HUES48 (cell line): ENCODE measurements around the gene CALML6.

Experiments used
- H3K27ac ChIP-seq: one replicate; pipeline ENCODE4 v1.7.0; 2013; ENCODE audit warnings: low read depth, low read length, inconsistent platforms
- H3K27me3 ChIP-seq: 2 replicates; pipeline ENCODE4 v1.6.1; 2013; ENCODE audit warnings: mild to moderate bottlenecking, low read length; ENCODE audit not compliant: control insufficient read depth, insufficient read depth
- H3K36me3 ChIP-seq: 2 replicates; pipeline ENCODE4 v1.6.1; 2013; ENCODE audit warnings: low read length; ENCODE audit not compliant: control insufficient read depth, insufficient read depth
- H3K4me1 ChIP-seq: 2 replicates; pipeline ENCODE4 v1.6.1; 2013; ENCODE audit warnings: mild to moderate bottlenecking, low read length; ENCODE audit not compliant: control insufficient read depth, insufficient read depth
- H3K4me3 ChIP-seq: 2 replicates; pipeline ENCODE4 v1.5.1; 2013; ENCODE audit warnings: mild to moderate bottlenecking, low read depth, low read length
- H3K9ac ChIP-seq: 2 replicates; pipeline ENCODE4 v1.6.1; 2013; ENCODE audit warnings: mild to moderate bottlenecking, low read depth, low read length, moderate library complexity
- H3K9me3 ChIP-seq: 2 replicates; pipeline ENCODE4 v1.6.1; 2013; ENCODE audit warnings: low read length; ENCODE audit not compliant: control insufficient read depth, insufficient read depth

Gene CALML6

GRCh38 chr1:1901641-1902294, 13.3 kb upstream of the CALML6 start:
- Histone ChIP-seq H3K36me3 (no peaks in the 10 kb centered on the region), H3K4me3 (no peak overlapping the region), H3K27ac (no peak overlapping the region), H3K27me3 (no peaks in the 10 kb centered on the region), H3K4me1 (no peaks in the 10 kb centered on the region), H3K9me3 (no peaks in the 10 kb centered on the region), H3K9ac (no peak overlapping the region)

GRCh38 chr1:1903224-1903623, 11.8 kb upstream of the CALML6 start:
- Histone ChIP-seq H3K9me3 (no peaks in the 10 kb centered on the region), H3K4me3 (no peak overlapping the region), H3K27me3 (no peaks in the 10 kb centered on the region), H3K27ac (no peak overlapping the region), H3K4me1 (no peaks in the 10 kb centered on the region; the same call in 1 of the 2 replicates), H3K36me3 (no peaks in the 10 kb centered on the region), H3K9ac (no peak overlapping the region)

- no peaks in the 10 kb centered on the region for H3K27me3 ChIP-seq
- no peaks in the 10 kb centered on the region for H3K9me3 ChIP-seq
- H3K36me3 ChIP-seq = no peaks in the 10 kb centered on the region
- H3K4me3 ChIP-seq = no peak overlapping the region
- H3K27ac ChIP-seq = no peak overlapping the region
- no peak overlapping the region for H3K9ac ChIP-seq
- peaks cover 4% of the 10 kb centered on the region; the same call in 1 of the 2 replicates for H3K4me1 ChIP-seq
Observed at GRCh38 chr1:1906185-1907097, 8.6 kb upstream of the CALML6 start.

GRCh38 chr1:1907098-1907736, 7.8 kb upstream of the CALML6 start:
- Histone ChIP-seq H3K27me3 (no peaks in the 10 kb centered on the region), H3K4me1 (peaks cover 4% of the 10 kb centered on the region; the same call in 1 of the 2 replicates), H3K36me3 (no peaks in the 10 kb centered on the region), H3K4me3 (no peak overlapping the region), H3K9ac (no peak overlapping the region), H3K27ac (no peak overlapping the region), H3K9me3 (no peaks in the 10 kb centered on the region)

GRCh38 chr1:1908506-1908791, 6.6 kb upstream of the CALML6 start:
- Histone ChIP-seq H3K36me3 (no peaks in the 10 kb centered on the region), H3K9ac (peak overlapping the region; percentile 68), H3K27ac (no peak overlapping the region), H3K4me1 (peaks cover 4% of the 10 kb centered on the region; the same call in 1 of the 2 replicates), H3K27me3 (no peaks in the 10 kb centered on the region), H3K4me3 (peak overlapping the region; percentile 79), H3K9me3 (no peaks in the 10 kb centered on the region)

- Histone ChIP-seq H3K36me3 (no peaks in the 10 kb centered on the region), H3K4me3 (peak overlapping the region; percentile 71), H3K27me3 (no peaks in the 10 kb centered on the region), H3K9ac (peak overlapping the region; percentile 67; the same call in 1 of the 2 replicates), H3K9me3 (no peaks in the 10 kb centered on the region), H3K4me1 (peaks cover 4% of the 10 kb centered on the region; the same call in 1 of the 2 replicates), H3K27ac (no peak overlapping the region)
Observed at GRCh38 chr1:1910033-1910465, 5.0 kb upstream of the CALML6 start.

GRCh38 chr1:1910651-1911331, 4.3 kb upstream of the CALML6 start:
- Histone ChIP-seq H3K4me1 (peaks cover 4% of the 10 kb centered on the region; the same call in 1 of the 2 replicates), H3K36me3 (no peaks in the 10 kb centered on the region), H3K27me3 (no peaks in the 10 kb centered on the region), H3K9me3 (no peaks in the 10 kb centered on the region), H3K4me3 (no peak overlapping the region), H3K27ac (no peak overlapping the region), H3K9ac (no peak overlapping the region)

GRCh38 chr1:1911350-1912041, 3.6 kb upstream of the CALML6 start:
- no peak overlapping the region for H3K9ac ChIP-seq
- no peaks in the 10 kb centered on the region for H3K9me3 ChIP-seq
- no peaks in the 10 kb centered on the region for H3K36me3 ChIP-seq
- H3K27me3 ChIP-seq = no peaks in the 10 kb centered on the region
- H3K4me3 ChIP-seq = no peak overlapping the region
- H3K4me1 ChIP-seq = peaks cover 4% of the 10 kb centered on the region; the same call in 1 of the 2 replicates
- no peak overlapping the region for H3K27ac ChIP-seq

GRCh38 chr1:1914101-1914970, 724 bp upstream of the CALML6 start:
- Histone ChIP-seq H3K4me1 (peaks cover 9% of the 10 kb centered on the region; the same call in 1 of the 2 replicates), H3K27me3 (0 out of 2 replicates have a peak, but pooled peaks cover 4% of the 10 kb centered on the region), H3K27ac (no peak overlapping the region), H3K9ac (no peak overlapping the region), H3K4me3 (no peak overlapping the region), H3K36me3 (no peaks in the 10 kb centered on the region), H3K9me3 (no peaks in the 10 kb centered on the region)
